Fibroblast of peridontal ligament (primary cell): ENCODE measurements around the gene MRPS7.

Source experiments
- DNase-seq: peaks from one replicate; pipeline ENCODE4 v3.0.0-alpha.2; 2010; ENCODE audit errors: extremely low read depth

MRPS7 gene

GRCh38 chr17:75261336-75262111, at the start of gene MRPS7, which contains the start of gene GGA3:
TSS of gene MRPS7 (plus strand) at chr17:75261879. CDS start at chr17:75261901, 22 bp downstream.
TSS of gene GGA3 (minus strand) at chr17:75261606. CDS start at chr17:75261587, 19 bp downstream.
- peak; percentile 92 for DNase-seq

GRCh38 chr17:75218131-75218530, 43.5 kb upstream of the MRPS7 start:
- no peak for DNase-seq

GRCh38 chr17:75219815-75220214, 41.9 kb upstream of the MRPS7 start:
- DNase-seq, result no peak

- DNase-seq, result no peak
Measured at GRCh38 chr17:75225016-75225415, 36.7 kb upstream of the MRPS7 start.

GRCh38 chr17:75227729-75228128, 34.0 kb upstream of the MRPS7 start:
- DNase-seq, result no peak

- peak; percentile 57 for DNase-seq
Measured at GRCh38 chr17:75228305-75228704, 33.4 kb upstream of the MRPS7 start.

- DNase-seq, result no peak
Measured at GRCh38 chr17:75228847-75229246, 32.8 kb upstream of the MRPS7 start.

- no peak for DNase-seq
Measured at GRCh38 chr17:75231071-75231470, 30.6 kb upstream of the MRPS7 start.

GRCh38 chr17:75231741-75232464, 29.8 kb upstream of the MRPS7 start:
- DNase-seq, result no peak

GRCh38 chr17:75232786-75233185, 28.9 kb upstream of the MRPS7 start:
- DNase-seq, result no peak

GRCh38 chr17:75237100-75238014, 24.3 kb upstream of the MRPS7 start:
- no peak for DNase-seq

GRCh38 chr17:75238020-75238580, 23.6 kb upstream of the MRPS7 start:
- DNase-seq, result no peak

GRCh38 chr17:75238684-75239191, 22.9 kb upstream of the MRPS7 start:
- DNase-seq, result peak; percentile 62

GRCh38 chr17:75239214-75239613, 22.5 kb upstream of the MRPS7 start:
- DNase-seq, result no peak

GRCh38 chr17:75239778-75240393, 21.8 kb upstream of the MRPS7 start:
- no peak for DNase-seq

- DNase-seq, result no peak
Measured at GRCh38 chr17:75240394-75241142, 21.1 kb upstream of the MRPS7 start.

- DNase-seq, result peak; percentile 50
Measured at GRCh38 chr17:75241143-75241430, 20.6 kb upstream of the MRPS7 start.

- DNase-seq, result peak; percentile 34
Measured at GRCh38 chr17:75241502-75241901, 20.2 kb upstream of the MRPS7 start.

GRCh38 chr17:75241996-75242460, 19.7 kb upstream of the MRPS7 start:
- DNase-seq, result peak; percentile 47

- DNase-seq, result no peak
Measured at GRCh38 chr17:75242461-75243042, 19.1 kb upstream of the MRPS7 start.
